HG02938 (cell line): ENCODE results near the gene TSHZ1.
"Not testable (repeated sequence)": the region's sequence is repeated elsewhere in the genome, so short reads cannot be mapped to it uniquely, and the experiment has no call there.

Experiments used
- ATAC-seq: cut with Tn5 transposase; IDR thresholded peaks from one replicate; pipeline ENCODE4 v1.9.1; 2021; ENCODE audit warnings: mild to moderate bottlenecking, moderate library complexity; ENCODE audit not compliant: unreplicated experiment

The TSHZ1 gene

GRCh38 chr18:75179819-75180600 lies 30.6 kb upstream of the TSHZ1 start:
- ATAC-seq: no peak

GRCh38 chr18:75183524-75183923 lies 27.1 kb upstream of the TSHZ1 start:
- ATAC-seq: no peak

DNA sequence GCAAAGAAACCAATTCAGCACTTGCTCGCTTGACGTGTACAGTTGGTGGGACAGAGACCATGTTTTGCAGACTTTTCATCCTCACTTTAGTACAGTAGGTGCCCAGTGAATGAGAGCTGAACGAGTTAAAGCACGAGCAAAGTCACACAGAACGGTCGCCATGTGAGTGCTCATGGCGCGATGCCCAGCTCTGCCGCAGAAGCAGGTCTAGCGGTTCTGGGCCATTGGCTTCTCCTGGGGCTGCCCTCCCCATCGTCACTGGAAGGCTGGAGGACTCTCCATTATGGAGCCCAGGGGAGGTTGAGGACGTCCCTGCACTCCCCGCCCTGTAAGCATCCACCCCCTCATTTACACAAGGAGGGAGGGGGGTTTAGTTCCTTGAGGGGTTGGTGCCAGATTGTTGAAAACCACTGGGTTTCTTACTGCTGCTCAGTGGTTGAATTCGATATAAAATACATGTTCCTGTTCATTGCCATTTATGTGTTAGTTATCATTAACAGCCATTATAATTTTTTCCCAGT lies 26.6 kb upstream of the TSHZ1 start:
- ATAC-seq: no peak

GRCh38 chr18:75185460-75185859 lies 25.1 kb upstream of the TSHZ1 start:
- no peak for ATAC-seq

DNA sequence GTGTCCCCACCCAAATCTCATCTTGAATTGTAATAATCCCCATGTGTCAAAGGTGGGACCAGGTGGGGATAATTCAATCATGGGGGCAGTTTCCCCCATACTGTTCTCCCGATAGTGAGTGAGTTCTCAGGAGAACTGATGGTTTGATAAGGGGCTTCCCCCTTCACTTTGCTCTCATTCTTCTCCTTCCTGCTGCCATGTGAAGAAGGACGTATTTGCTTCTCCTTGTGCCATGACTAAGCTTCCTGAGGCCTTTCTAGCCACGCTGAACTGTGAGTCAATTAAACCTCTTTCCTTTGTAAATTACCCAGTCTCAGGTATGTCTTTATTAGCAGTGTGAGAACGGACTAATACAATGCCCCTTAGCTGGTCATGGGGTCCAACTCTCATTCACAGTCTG lies 22.9 kb upstream of the TSHZ1 start:
- not testable (repeated sequence) for ATAC-seq

- no peak for ATAC-seq
These were observed 20.9 kb upstream of the TSHZ1 start for GRCh38 chr18:75189696-75190095.

- no peak for ATAC-seq
These were observed 17.7 kb upstream of the TSHZ1 start for GRCh38 chr18:75192899-75193298.

- ATAC-seq: no peak
These were observed 12.6 kb upstream of the TSHZ1 start for GRCh38 chr18:75198036-75198435.

DNA sequence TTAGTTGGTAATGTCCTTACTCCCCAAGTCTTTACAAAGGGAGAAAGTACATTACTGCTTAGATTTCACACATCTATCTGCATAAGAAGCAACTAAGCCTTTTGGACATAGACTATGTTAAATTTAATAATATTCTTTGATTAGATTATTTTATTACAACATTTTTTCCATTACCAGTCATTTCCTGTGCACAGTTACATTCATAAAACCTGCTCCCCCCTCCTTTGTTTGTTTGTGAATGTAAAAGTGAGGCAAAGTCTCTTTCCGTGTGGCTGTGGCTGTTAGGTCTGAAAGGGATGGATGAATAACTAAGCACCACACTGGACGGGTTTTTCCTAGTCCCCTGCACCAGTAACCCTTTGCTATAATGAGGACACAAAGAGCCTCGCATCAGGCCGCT lies 11.3 kb upstream of the TSHZ1 start:
- ATAC-seq: no peak

- no peak for ATAC-seq
These were observed 10.5 kb upstream of the TSHZ1 start for GRCh38 chr18:75200071-75200470.

DNA sequence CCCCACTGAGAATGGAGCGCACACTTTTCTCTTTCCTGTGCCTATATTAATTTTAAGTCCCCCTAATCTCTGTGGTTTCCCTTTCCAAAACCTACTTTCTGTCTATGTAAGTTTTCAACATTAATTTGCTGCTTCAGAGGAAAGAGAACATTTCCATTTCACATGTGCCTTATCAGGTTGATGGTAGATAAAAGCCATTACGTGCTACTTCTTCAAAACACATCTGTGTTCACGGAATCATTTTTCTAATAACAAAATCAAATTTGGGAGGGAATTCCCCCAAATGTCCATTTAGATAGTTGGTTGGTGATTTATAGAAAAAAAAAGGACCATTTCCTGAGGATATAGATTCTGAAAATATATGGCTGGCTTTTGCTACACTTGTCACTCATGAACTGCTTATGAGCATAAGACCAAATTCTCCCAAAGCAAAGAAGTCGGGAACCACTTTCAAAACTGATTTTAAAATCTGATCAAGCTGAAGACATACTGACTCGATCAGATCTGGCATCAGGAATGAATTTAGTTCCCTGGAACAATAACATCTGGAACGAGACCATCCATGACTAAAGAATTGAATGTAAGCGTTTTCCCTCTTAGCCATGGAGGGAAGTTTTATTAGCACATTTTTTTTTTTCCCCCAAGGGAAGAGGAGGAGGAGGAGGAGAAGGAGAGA lies 9.9 kb upstream of the TSHZ1 start:
- ATAC-seq: no peak

GRCh38 chr18:75201282-75202270 lies 9.0 kb upstream of the TSHZ1 start:
- ATAC-seq: no peak

GRCh38 chr18:75202696-75203365 lies 7.8 kb upstream of the TSHZ1 start:
- no peak for ATAC-seq

DNA sequence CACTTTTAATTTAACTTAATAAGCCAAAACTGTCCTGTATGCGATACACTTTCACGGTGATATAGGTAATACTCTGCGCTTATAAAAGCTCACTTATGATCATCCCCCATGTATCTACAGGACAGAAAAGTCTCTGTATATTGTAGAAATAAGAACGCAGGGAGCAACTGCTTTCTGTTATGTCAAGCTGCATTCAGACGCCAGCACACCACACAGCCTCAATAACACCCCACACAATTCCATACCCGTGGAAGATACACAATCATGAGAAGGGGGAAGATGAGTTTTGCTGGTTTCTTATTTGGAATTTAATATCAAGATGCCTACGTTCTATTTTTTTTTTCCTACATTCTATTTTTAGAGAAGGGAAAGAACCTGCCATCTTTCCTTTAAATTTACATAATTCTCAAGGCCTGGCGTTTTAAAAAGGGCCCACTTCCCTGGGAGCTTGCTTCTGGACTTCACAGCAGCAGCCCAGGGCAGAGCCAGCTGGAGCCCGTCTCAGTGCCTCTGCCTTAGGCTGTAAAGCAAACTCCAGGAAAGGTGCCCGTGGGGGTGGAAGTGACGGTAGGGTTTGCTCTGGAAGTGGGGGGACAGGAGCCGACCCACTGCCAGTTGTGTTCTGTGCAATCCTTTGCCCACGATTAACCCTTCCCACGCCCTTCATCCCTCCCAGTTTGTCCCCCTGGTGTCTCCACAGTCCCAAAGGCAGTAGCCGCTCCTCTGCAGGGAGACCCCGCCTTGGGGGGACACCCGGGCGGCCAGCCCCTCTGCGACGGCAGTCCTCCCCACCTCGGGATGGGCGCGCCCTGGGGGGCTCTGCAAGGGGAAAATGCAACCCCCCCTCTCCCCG lies 7.0 kb upstream of the TSHZ1 start:
- no peak for ATAC-seq

DNA sequence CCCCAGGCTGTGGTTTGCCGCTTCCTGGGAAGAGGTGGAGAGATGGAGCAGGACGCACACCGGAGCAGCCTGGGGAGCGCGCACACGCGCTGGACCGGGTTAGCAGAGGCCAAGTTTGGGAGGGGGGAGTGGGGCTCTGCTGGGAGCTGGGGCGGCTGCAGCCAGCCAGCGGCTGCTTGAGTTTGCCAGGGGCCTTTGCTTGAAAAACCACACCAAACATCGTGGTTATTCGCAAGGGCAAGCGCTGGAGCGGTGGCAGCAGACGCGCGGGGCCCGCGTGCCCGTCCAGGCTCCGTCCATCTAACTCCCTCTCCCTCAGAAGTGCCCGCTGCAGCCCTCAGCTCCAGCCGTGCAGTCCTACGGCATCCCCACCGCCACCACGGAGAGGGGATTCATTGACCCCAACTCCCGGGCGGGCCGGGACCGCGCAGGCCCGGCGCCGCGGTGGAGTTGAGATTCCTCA lies 6.3 kb upstream of the TSHZ1 start:
- no peak for ATAC-seq

DNA sequence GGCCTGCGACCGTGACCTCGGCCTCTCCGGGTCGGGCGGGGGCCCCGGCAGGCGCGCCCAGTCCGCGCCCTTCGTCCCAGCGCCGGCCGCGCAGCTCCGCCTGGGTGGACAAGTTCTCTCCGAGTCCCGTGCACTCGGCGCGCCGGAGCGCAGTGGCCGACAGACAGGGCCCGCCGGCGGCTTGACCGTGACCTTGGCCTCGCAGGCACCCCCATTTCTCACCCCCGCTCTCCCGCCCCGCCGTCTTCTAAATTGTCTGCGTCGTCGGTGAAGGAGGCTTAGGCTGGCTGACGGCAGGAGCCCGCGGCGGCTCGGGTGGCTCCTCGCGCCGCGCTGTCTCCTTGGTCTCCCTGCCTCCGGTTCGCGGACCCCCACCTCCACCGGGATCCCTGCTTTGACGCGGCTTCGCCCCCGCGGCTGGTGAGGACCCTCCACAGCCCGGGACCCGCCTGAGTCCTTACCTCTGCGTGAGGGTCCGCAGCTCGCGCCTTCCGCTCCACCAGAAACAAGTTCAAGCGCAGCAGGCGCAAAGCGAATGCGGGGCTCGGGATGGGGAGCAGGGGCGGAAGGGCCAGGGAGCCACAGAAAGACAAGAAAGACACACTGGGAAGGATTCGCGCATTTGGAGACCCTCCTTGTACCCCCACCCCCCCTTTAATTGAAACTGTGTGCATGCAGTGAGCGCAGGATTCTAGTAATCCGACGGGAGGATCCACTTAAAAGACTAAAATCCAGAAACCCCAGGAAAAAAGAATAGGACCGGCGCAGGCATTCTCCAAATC lies 5.7 kb upstream of the TSHZ1 start:
- ATAC-seq: no peak

GRCh38 chr18:75205514-75206132 lies 5.0 kb upstream of the TSHZ1 start:
- ATAC-seq: no peak
